ENCODE data around the gene MAT2A.

MAT2A gene

DNA sequence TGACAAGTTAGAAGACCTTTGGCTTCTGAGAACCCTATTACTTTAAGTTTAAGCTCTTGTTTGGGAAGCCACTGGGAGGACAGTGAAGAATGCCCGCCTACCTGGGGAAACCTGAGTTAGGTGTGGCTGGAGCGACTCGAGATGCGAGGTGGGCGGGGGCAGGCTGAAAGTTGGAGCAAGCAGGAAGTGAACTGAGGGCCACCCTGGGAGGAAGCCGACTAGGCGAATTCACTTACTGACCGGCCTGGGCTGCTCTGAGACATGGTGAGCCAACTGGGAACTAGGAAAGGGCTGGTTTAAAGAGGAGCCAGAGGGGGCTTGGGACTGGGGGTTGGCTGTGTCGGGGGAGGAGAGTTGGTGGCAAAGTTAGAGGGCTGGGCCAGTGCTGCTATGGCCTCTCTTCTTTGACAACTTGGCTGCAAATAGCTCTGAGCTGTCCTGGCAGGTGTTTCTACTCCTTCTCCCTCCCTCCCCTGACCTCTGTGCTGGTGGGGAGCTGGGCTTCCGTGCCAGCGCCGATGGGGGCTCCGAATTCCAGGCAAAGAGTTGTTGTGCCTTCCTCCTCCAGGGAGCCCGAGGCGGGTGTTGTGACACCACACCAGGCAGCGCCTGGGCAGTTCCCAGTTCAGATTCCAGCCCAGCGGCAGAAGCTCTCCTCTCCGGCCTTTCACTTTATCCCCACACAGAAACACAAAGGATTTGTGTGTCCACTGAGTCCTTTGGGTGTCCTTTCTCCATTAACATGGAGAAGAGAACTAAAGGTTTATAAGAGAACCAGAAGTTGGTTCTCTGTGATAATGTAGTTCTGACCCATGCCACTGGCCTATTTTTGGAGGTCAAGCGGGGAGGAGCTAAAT lies 38.6 kb downstream of the MAT2A start, which contains the start of gene VAMP8:
Gene VAMP8, plus strand, starts transcription at position 201 of the 857 bp plus-strand sequence. Its CDS starts 61 bp downstream, at position 262.
- Mint-ChIP-seq H3K27ac (peak within 1 kb of the TSS; percentile 86), H3K9me3 (no peaks in the 10 kb centered on the region), H3K4me3 (peak within 1 kb of the TSS; percentile 97), H3K27me3 (no peaks in the 10 kb centered on the region), H3K4me1 (ENCODE audit: low read depth) (peaks cover 40% of the 10 kb centered on the region), H3K36me3 (ENCODE audit: low read depth) (peaks cover 16% of the 10 kb centered on the region)

DNA sequence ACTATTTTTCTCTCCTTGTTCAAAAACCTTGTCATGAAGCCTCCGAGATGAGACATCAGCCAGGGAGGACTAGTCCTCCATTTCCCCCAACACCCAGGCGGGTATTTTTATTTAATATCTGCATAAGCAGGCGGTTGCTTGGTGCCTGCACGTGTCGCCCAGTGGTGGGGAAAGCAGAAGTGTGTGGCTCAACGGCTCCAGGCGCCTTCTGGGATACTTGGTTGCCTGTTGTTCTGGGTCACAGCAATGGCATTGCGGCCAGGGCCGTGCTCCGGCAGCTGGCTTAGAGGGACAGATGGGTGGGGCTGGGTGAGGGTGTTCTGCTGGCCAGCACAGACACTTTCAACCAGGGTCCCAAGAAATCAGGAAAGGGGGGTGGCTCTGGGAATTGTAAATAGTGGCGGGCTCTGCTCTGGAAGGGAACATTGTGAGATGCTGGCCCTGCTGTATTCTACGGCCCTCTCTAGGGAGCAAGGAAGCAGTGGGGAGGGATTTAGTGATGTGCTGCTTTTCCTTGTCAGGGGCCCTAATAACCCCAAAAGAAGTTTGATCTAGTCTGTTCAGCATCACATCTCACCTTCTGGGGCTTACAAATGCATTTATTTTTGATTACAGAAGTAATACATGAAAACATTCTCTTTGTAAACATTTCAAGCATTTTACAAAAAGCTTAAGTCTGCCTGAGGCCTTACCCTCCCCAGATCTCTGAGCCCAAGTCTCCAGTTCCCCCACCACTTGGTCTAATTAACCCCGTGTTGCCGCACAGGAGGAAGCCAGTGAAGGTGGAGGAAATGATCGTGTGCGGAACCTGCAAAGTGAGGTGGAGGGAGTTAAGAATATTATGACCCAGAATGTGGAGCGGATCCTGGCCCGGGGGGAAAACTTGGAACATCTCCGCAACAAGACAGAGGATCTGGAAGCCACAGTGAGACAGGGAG lies 39.5 kb downstream of the MAT2A start:
- H3K4me3 Mint-ChIP-seq = peak overlapping the region; percentile 97
- no peaks in the 10 kb centered on the region for H3K27me3 Mint-ChIP-seq
- peaks cover 21% of the 10 kb centered on the region for H3K36me3 Mint-ChIP-seq (ENCODE audit: low read depth)
- no peaks in the 10 kb centered on the region for H3K9me3 Mint-ChIP-seq
- peak overlapping the region; percentile 86 for H3K27ac Mint-ChIP-seq
- peaks cover 44% of the 10 kb centered on the region for H3K4me1 Mint-ChIP-seq (ENCODE audit: low read depth)

DNA sequence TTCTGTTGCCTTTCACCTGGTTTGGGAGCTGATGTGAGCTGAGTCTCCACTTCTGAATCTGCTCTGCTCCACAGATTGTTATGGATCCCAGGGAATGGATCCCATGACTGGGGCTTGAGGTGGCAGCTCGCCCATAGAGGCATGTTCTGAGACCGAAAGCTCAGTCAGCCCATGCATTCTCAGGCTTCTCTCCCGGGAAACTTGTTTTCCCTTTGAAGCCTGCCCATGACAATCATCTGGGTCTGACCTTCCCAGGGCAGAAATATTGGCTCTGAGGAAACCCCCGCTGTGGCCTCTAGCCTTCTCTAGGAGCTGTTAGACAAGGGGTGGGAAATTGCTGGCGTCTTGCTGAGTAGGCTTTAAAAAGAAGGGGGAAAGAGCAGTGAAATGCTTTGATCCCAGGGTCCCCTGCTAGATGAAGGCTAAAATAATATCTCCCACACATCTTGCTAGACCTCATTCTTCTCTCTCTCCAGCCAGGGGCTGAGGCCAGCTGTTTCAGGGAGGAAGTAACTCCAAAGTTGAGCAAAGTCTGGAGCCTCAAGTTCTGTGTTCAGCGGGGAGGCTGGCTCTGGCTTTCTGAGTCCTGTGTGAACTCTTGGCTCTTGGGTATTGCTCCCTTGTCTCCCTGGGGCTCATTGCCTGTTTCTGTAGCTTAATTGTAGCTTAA lies 40.4 kb downstream of the MAT2A start:
- peaks cover 51% of the 10 kb centered on the region for H3K4me1 Mint-ChIP-seq (ENCODE audit: low read depth)
- no peaks in the 10 kb centered on the region for H3K27me3 Mint-ChIP-seq
- H3K36me3 Mint-ChIP-seq (ENCODE audit: low read depth) = peaks cover 21% of the 10 kb centered on the region
- peak overlapping the region; percentile 86 for H3K27ac Mint-ChIP-seq
- H3K4me3 Mint-ChIP-seq = peak overlapping the region; percentile 97
- H3K9me3 Mint-ChIP-seq = no peaks in the 10 kb centered on the region

DNA sequence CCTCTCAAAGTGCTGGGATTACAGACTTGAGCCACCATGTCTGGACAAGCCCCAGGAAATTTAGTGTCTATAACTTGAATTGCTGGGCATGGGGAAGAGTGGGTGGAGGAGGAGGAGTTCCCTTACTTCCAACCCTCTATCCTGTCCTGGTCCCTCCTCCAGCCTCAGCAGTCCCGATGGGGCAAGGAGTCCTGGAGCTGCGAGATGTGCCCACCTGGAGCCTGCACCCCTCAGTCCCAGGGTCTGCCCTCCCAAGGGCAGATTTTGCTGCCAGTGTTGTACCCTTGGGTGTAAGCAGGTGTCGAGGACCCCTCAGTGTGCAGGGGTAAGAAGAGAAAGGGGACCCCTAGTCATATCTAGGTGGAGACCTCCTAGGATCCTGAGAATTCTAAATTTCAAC lies 41.2 kb downstream of the MAT2A start:
- Mint-ChIP-seq H3K4me1 (ENCODE audit: low read depth) (peaks cover 58% of the 10 kb centered on the region), H3K27me3 (no peaks in the 10 kb centered on the region), H3K27ac (peak overlapping the region; percentile 40)

DNA sequence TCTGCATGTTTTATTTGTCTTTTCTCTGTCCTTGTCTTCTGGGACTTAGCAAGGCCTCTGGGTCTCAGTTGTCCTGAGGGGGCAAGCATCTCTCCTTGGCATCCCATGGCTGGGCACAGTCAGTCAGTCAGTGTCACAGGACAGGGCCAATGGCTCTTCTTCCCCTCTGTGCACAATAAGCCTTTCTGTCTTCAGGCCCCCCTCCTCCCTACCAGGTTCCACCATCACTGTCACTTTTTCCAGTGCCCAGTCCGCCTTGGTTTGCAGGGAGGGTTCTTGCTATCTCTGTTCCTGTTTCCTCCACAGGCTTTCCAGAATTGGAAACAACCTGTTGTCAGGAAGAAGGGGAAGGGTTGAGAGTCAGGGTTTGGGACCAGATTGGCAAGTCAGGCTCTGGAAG lies 43.5 kb downstream of the MAT2A start:
- Mint-ChIP-seq H3K4me1 (ENCODE audit: low read depth) (peaks cover 66% of the 10 kb centered on the region), H3K27me3 (no peaks in the 10 kb centered on the region), H3K9me3 (no peaks in the 10 kb centered on the region), H3K27ac (no peak overlapping the region), H3K36me3 (ENCODE audit: low read depth) (peaks cover 21% of the 10 kb centered on the region), H3K4me3 (no peak overlapping the region)

More for the DNA sequence above, 41.2 kb downstream of the MAT2A start:
- H3K36me3 Mint-ChIP-seq (ENCODE audit: low read depth) = peaks cover 21% of the 10 kb centered on the region
- H3K4me3 Mint-ChIP-seq = no peak overlapping the region
- no peaks in the 10 kb centered on the region for H3K9me3 Mint-ChIP-seq

DNA sequence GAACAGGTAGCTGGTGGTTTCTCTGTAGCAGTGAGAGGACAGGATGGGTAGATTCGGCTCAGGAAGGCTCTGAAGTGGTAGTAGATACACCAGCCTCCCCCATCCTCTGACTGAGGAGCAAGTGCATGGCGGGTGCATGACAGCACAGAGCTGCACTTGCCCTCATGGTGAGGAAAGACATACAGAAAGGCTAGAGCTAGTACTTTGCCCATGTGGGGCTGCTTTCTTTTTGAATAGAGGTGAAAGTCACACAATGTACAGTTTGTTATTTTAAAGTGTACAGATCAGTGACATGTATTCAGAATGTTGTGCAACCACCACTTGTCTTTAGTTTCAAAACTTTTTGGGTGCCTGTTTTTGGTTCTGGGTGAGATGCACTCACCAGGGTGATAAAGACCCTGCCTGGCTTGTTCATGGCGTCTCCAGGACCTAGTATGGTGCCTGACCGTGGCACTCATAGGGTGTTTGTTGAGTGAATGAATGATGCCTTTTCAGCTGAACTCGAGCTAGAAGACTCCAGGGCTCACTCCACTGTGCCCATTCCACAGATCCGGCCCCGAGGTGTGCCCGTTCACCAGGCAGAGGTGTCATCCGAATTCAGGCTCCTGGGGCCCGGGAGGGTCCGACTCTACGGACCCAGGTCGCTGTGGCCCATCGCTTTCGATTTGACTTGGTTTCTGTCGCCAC lies 44.8 kb downstream of the MAT2A start:
- Mint-ChIP-seq H3K27me3 (no peaks in the 10 kb centered on the region), H3K4me3 (peak overlapping the region; percentile 81), H3K36me3 (ENCODE audit: low read depth) (peaks cover 21% of the 10 kb centered on the region), H3K9me3 (no peaks in the 10 kb centered on the region), H3K27ac (peak overlapping the region; percentile 83), H3K4me1 (ENCODE audit: low read depth) (peaks cover 60% of the 10 kb centered on the region)

DNA sequence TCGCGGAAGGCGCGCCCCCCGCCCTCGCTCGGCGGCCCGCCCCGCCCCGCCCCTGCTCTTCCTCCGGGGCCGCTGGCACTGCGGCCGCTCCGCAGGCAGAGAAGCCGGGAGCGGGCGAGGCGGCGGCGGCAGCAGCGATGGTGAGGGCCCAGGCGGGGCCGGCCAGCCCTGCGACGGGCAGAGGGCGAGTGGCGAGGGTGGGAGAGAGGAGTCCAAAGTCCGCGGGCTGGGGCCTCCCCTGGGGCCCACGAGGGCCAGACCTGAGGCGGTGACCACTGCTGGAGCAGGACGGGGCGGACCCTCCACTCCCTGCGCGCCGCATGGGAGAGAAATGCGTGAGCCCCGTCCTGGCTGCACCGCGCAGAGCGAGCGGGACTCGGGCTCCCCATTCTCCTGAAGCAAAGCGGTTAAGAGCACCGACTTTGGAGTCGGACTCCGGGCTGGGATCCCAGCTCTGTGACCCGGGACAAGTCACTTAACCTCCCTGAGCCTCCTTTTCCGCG lies 45.4 kb downstream of the MAT2A start, which contains the start of gene VAMP5:
Gene VAMP5, plus strand, starts transcription at position 78 of the 503 bp plus-strand sequence. Its CDS starts 60 bp downstream, at position 138.
- peak within 1 kb of the TSS; percentile 81 for H3K4me3 Mint-ChIP-seq
- peaks cover 21% of the 10 kb centered on the region for H3K36me3 Mint-ChIP-seq (ENCODE audit: low read depth)
- H3K27ac Mint-ChIP-seq = peak within 1 kb of the TSS; percentile 83
- H3K9me3 Mint-ChIP-seq = no peaks in the 10 kb centered on the region
- H3K27me3 Mint-ChIP-seq = no peaks in the 10 kb centered on the region
- H3K4me1 Mint-ChIP-seq (ENCODE audit: low read depth) = peaks cover 54% of the 10 kb centered on the region

DNA sequence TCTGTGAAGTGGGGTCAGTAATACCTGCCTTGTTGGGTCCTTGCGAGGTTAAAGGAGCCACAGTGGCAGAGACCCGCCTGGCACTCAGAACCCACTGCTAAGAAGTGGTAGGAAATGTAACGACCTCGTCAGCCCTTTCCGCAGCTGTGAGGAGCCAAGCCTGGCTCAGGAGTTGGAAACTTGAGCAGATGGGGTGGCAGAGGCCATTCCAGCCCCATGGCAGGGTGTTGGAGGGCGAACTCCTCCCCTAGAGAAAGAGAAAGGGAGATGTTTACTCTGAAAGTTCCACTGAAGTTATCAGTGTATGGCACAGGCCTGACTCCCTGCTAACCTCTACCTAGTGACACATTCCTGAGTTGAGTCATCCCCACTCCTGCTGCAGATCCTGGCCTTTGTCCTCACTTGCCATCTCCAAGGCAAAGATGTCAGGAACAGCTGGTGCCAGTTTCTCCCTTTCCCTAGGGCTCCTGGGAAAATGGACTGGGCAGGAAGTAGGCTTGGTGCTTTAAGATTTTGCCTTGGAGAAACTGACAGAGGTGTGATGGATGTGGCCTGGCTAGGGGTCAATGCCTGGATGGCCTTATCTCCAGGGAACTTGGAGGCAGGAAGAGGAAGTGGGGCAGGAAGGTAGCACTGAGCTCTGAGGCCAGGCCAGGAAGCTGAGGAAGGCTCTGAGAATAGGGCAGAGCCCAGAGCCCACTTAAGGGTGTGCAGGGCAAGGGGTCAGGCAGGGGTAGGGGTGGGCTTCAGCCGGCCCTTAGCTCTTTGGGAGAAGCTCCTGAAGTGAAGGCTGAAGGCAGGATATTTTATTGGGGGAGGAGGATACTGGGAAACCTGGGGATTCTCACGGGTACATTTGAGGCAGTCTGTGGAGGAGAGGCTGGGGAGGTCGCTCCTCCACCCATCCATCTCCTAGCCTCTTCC lies 46.2 kb downstream of the MAT2A start:
- H3K4me3 Mint-ChIP-seq = peak overlapping the region; percentile 81
- no peaks in the 10 kb centered on the region for H3K9me3 Mint-ChIP-seq
- no peaks in the 10 kb centered on the region for H3K27me3 Mint-ChIP-seq
- H3K4me1 Mint-ChIP-seq (ENCODE audit: low read depth) = peaks cover 49% of the 10 kb centered on the region
- peak overlapping the region; percentile 81 for H3K27ac Mint-ChIP-seq
- H3K36me3 Mint-ChIP-seq (ENCODE audit: low read depth) = peaks cover 21% of the 10 kb centered on the region

DNA sequence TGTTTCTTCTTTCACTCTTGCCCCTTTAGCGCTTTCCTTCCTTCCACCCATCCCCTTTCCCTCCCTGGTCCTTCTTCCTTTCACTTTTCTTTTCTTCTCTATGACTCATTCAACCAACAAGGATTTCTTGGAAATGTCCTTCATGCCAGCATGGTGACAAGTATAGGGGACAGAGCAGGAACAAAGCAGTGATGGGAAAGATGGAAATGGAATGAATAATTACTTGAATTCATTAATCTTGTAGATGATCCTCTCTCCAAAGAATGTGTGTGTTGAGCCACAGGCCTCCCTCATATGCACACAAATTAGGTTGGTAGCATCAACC lies 46.8 kb downstream of the MAT2A start:
- Mint-ChIP-seq H3K36me3 (ENCODE audit: low read depth) (peaks cover 18% of the 10 kb centered on the region), H3K27me3 (no peaks in the 10 kb centered on the region), H3K4me1 (ENCODE audit: low read depth) (peaks cover 45% of the 10 kb centered on the region), H3K4me3 (peak overlapping the region; percentile 81), H3K27ac (peak overlapping the region; percentile 81), H3K9me3 (no peaks in the 10 kb centered on the region)

DNA sequence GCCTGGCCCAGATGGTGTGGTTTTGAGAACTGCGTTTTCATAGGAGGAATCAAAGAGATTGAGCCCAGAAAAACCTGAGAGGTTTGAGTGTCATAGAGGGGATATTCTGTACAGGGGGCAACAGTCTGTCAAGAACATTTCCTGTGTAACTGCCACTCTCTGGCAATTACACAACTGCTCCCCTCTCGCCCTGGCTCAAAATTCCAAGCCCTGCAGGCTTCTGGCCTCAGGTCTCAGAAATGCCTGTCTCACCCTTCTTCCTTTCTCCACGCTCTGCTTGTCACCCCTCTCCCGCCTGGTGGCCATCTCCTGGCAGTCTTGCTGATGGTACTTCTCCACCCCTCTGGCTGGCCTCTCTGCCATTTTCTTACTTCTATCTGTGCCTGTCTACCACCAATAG lies 49.3 kb downstream of the MAT2A start:
- H3K9me3 Mint-ChIP-seq = no peaks in the 10 kb centered on the region
- no peaks in the 10 kb centered on the region for H3K36me3 Mint-ChIP-seq (ENCODE audit: low read depth)
- H3K27ac Mint-ChIP-seq = peak overlapping the region; percentile 12
- no peak overlapping the region for H3K4me3 Mint-ChIP-seq
- peaks cover 34% of the 10 kb centered on the region for H3K4me1 Mint-ChIP-seq (ENCODE audit: low read depth)
- H3K27me3 Mint-ChIP-seq = no peaks in the 10 kb centered on the region

DNA sequence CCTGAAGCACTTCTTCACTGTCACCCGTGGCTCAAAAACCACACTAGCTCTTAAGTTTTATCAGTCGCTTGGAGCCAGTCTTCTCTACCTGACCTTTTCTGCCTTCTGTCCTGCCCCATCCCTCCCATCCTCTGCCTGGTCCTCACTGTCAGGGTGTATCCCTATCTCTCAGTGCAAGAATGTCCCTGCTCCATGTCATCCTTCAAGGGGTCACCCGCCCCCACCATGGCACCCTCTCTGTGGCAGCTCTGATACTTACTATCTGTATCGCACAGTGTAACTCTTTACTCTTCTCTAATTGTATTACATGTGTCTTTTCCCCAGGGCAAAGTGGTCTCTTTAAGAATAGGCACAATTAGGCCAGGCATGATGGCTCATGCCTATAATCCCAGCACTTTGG lies 49.7 kb downstream of the MAT2A start:
- no peak overlapping the region for H3K4me3 Mint-ChIP-seq

DNA sequence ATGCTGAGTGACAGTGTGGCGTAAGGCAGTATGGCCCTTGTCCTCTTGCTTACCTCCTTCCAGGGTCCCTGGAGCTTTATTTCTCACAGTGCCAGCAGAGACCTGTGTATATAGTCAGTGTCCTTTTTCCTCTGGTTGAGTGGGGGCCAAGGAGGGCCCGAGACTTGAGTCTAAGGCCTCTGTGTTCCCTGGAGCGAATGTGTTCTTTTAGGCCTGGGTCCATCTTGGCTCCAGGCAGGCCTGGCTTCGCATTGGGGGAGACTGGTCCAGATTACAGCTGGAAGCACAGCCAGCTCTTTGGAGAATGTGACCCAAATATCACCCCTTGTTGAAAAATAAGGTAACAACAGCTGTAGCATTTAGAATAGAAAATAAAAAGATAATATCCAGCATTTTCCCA lies 50.2 kb downstream of the MAT2A start:
- H3K27ac Mint-ChIP-seq = no peak overlapping the region
- no peaks in the 10 kb centered on the region for H3K9me3 Mint-ChIP-seq
- no peaks in the 10 kb centered on the region for H3K27me3 Mint-ChIP-seq
- no peaks in the 10 kb centered on the region for H3K36me3 Mint-ChIP-seq (ENCODE audit: low read depth)
- H3K4me1 Mint-ChIP-seq (ENCODE audit: low read depth) = peaks cover 28% of the 10 kb centered on the region
- no peak overlapping the region for H3K4me3 Mint-ChIP-seq

More for the DNA sequence above, 49.7 kb downstream of the MAT2A start:
- Mint-ChIP-seq H3K27ac (peak overlapping the region; percentile 12), H3K4me1 (ENCODE audit: low read depth) (peaks cover 30% of the 10 kb centered on the region), H3K9me3 (no peaks in the 10 kb centered on the region), H3K27me3 (no peaks in the 10 kb centered on the region), H3K36me3 (ENCODE audit: low read depth) (no peaks in the 10 kb centered on the region)
